Measurements from ENCODE around the gene IGFLR1.

The IGFLR1 gene

GRCh38 chr19:35715981-35716800 lies 26.1 kb downstream of the IGFLR1 start:
- Histone ChIP-seq H3F3A (ENCODE audit: insufficient read depth, low read length) (no peaks in the 10 kb centered on the region), H4K20me1 (ENCODE audit: insufficient read depth, low read length) (no peaks in the 10 kb centered on the region), H3K9me2 (ENCODE audit: low read depth, low read length) (no peaks in the 10 kb centered on the region), H3K4me2 (ENCODE audit: low read length) (peak overlapping the region; percentile 73), H3K27ac (ENCODE audit: low read depth, low read length, poor library complexity, severe bottlenecking) (no peak overlapping the region), H3K9ac (ENCODE audit: low read length) (peak overlapping the region; percentile 61; the same call in 1 of the 2 replicates), H3K36me3 (ENCODE audit: insufficient read depth, low read length) (peaks cover 14% of the 10 kb centered on the region; the same call in 1 of the 2 replicates), H3K79me2 (ENCODE audit: insufficient read depth, low read length) (peaks cover 8% of the 10 kb centered on the region), H3K4me1 (ENCODE audit: insufficient read depth, low read length, severe bottlenecking) (peaks cover 27% of the 10 kb centered on the region), H3K9me3 (ENCODE audit: low read length) (no peaks in the 10 kb centered on the region), H3K27me3 (ENCODE audit: insufficient read depth, low read length) (peaks cover 7% of the 10 kb centered on the region), H3K4me3 (ENCODE audit: low read depth, low read length, poor library complexity, severe bottlenecking) (peak overlapping the region; percentile 66), H2AFZ (ENCODE audit: low read length) (no peak overlapping the region)
- TF ChIP-seq, protein P1, sequence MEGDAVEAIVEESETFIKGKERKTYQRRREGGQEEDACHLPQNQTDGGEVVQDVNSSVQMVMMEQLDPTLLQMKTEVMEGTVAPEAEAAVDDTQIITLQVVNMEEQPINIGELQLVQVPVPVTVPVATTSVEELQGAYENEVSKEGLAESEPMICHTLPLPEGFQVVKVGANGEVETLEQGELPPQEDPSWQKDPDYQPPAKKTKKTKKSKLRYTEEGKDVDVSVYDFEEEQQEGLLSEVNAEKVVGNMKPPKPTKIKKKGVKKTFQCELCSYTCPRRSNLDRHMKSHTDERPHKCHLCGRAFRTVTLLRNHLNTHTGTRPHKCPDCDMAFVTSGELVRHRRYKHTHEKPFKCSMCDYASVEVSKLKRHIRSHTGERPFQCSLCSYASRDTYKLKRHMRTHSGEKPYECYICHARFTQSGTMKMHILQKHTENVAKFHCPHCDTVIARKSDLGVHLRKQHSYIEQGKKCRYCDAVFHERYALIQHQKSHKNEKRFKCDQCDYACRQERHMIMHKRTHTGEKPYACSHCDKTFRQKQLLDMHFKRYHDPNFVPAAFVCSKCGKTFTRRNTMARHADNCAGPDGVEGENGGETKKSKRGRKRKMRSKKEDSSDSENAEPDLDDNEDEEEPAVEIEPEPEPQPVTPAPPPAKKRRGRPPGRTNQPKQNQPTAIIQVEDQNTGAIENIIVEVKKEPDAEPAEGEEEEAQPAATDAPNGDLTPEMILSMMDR (IDR thresholded peaks at IDR 0.05; ENCODE audit: low read length) = no peak
- no peak for TF ChIP-seq EZH2 (IDR thresholded peaks at IDR 0.05; ENCODE audit: borderline replicate concordance, low read length)

DNA sequence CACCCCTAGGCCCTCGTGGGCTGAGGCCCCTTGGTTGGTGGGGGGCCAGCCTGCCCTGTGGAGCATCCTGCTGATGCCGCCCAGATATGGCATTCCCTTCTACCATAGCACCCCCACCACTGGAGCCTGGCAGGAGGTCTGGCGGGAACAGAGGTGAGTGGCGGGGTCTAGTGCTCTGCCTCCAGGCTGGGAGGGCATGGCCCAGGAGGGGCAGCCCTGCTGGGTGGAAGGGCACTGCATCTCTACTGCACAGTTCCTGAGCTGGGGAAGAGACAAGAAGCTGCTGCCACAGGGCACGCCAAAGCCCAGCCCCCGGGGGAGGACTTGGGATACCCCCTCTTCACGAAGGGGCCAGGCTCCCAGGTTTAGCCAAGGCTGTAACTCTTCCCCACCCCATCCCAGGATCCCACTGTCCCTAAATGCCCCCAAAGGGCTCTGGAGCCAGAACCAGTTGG lies 26.9 kb downstream of the IGFLR1 start:
- no peak for TF ChIP-seq EZH2 (IDR thresholded peaks at IDR 0.05; ENCODE audit: borderline replicate concordance, low read length)
- TF ChIP-seq, protein P1 (IDR thresholded peaks at IDR 0.05; ENCODE audit: low read length) = no peak
- H3K9me2 ChIP-seq (ENCODE audit: low read depth, low read length) = no peaks in the 10 kb centered on the region
- no peak overlapping the region for H3K9ac ChIP-seq (ENCODE audit: low read length)
- peaks cover 8% of the 10 kb centered on the region for H3K79me2 ChIP-seq (ENCODE audit: insufficient read depth, low read length)
- no peaks in the 10 kb centered on the region for H3K9me3 ChIP-seq (ENCODE audit: low read length)
- no peaks in the 10 kb centered on the region for H3F3A ChIP-seq (ENCODE audit: insufficient read depth, low read length)
- H4K20me1 ChIP-seq (ENCODE audit: insufficient read depth, low read length) = no peaks in the 10 kb centered on the region
- H3K4me2 ChIP-seq (ENCODE audit: low read length) = no peak overlapping the region
- no peak overlapping the region for H3K27ac ChIP-seq (ENCODE audit: low read depth, low read length, poor library complexity, severe bottlenecking)
- peaks cover 7% of the 10 kb centered on the region for H3K27me3 ChIP-seq (ENCODE audit: insufficient read depth, low read length)
- H3K4me3 ChIP-seq (ENCODE audit: low read depth, low read length, poor library complexity, severe bottlenecking) = no peak overlapping the region
- peaks cover 9% of the 10 kb centered on the region; the same call in 1 of the 2 replicates for H3K36me3 ChIP-seq (ENCODE audit: insufficient read depth, low read length)
- no peak overlapping the region for H2AFZ ChIP-seq (ENCODE audit: low read length)
- H3K4me1 ChIP-seq (ENCODE audit: insufficient read depth, low read length, severe bottlenecking) = peaks cover 33% of the 10 kb centered on the region

DNA sequence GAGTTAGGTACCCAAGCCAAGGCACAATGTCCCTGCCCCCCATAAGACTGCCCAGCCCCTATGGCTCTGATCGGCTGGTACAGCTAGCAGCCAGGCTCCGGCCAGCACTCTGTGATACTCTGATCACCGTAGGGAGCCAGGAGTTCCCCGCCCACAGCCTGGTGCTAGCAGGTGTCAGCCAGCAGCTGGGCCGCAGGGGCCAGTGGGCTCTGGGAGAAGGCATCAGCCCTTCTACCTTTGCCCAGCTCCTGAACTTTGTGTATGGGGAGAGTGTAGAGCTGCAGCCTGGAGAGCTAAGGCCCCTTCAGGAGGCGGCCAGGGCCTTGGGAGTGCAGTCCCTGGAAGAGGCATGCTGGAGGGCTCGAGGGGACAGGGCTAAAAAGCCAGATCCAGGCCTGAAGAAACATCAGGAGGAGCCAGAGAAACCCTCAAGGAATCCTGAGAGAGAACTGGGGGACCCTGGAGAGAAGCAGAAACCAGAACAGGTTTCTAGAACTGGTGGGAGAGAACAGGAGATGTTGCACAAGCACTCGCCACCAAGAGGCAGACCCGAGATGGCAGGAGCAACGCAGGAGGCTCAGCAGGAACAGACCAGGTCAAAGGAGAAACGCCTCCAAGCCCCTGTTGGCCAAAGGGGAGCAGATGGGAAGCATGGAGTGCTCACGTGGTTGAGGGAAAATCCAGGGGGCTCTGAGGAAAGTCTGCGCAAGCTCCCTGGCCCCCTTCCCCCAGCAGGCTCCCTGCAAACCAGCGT lies 27.5 kb downstream of the IGFLR1 start:
- Histone ChIP-seq H3K9ac (ENCODE audit: low read length) (no peak overlapping the region), H2AFZ (ENCODE audit: low read length) (no peak overlapping the region), H3K79me2 (ENCODE audit: insufficient read depth, low read length) (peaks cover 8% of the 10 kb centered on the region), H3K36me3 (ENCODE audit: insufficient read depth, low read length) (peaks cover 4% of the 10 kb centered on the region; the same call in 1 of the 2 replicates), H3K27ac (ENCODE audit: low read depth, low read length, poor library complexity, severe bottlenecking) (no peak overlapping the region), H3K4me2 (ENCODE audit: low read length) (no peak overlapping the region), H3K4me3 (ENCODE audit: low read depth, low read length, poor library complexity, severe bottlenecking) (no peak overlapping the region), H3F3A (ENCODE audit: insufficient read depth, low read length) (no peaks in the 10 kb centered on the region), H3K9me2 (ENCODE audit: low read depth, low read length) (no peaks in the 10 kb centered on the region), H3K9me3 (ENCODE audit: low read length) (no peaks in the 10 kb centered on the region), H3K27me3 (ENCODE audit: insufficient read depth, low read length) (peaks cover 7% of the 10 kb centered on the region), H4K20me1 (ENCODE audit: insufficient read depth, low read length) (no peaks in the 10 kb centered on the region), H3K4me1 (ENCODE audit: insufficient read depth, low read length, severe bottlenecking) (peaks cover 33% of the 10 kb centered on the region)
- no peak for TF ChIP-seq EZH2 (IDR thresholded peaks at IDR 0.05; ENCODE audit: borderline replicate concordance, low read length)

Data from OCI-LY1 (cell line).